ENCODE data around the gene RAP1GAP. TPM values are rescaled to one million over a fixed set of nuclear protein-coding genes. Genes with fewer than 3 reads are reported as not detected.

Gene RAP1GAP
- total and polyA plus RNA-seq, 2 donors from 2014 or later: 39.2 to 200 TPM

GRCh38 chr1:21621761-21622436 lies 47.3 kb downstream of the RAP1GAP start:
- FAIRE-seq: no peak
- H3K4me3 ChIP-seq (ENCODE audit: low read length in 3 of 3): peak overlapping the region; percentile 37 to 64 (median 57)
- peaks cover 0 to 3% (median 0%) of the 10 kb centered on the region in 3 donors for H3K36me3 ChIP-seq (ENCODE audit: control insufficient read depth in 2 of 3, insufficient read depth in 3 of 3, low read length in 3 of 3)
- intact Hi-C loops (cut with DNase I): no loop called here
- peak overlapping the region; percentile 20 to 69 for H3K27ac ChIP-seq (ENCODE audit: low read depth in 2 of 2, low read length in 2 of 2)
- no peaks in the 10 kb centered on the region for H3K9me3 ChIP-seq (ENCODE audit: control insufficient read depth in 2 of 3, insufficient read depth in 1 of 3, low read length in 3 of 3)
- H3K9ac ChIP-seq (ENCODE audit: low read length in 3 of 3): peak overlapping the region in 1 of 3 donors; percentile 14
- H3K4me1 ChIP-seq (ENCODE audit: control insufficient read depth in 2 of 3, insufficient read depth in 2 of 3, low read depth in 1 of 3, low read length in 3 of 3): peaks cover 0 to 22% (median 19%) of the 10 kb centered on the region in 3 donors
- no peak for DNase-seq
- no peaks in the 10 kb centered on the region for H3K27me3 ChIP-seq (ENCODE audit: control insufficient read depth, insufficient read depth, low read length)
- no peak for TF ChIP-seq CTCF (IDR thresholded peaks at IDR 0.05; ENCODE audit: borderline replicate concordance, extremely low read depth, insufficient read depth)

GRCh38 chr1:21621051-21621450 lies 48.1 kb downstream of the RAP1GAP start:
- Histone ChIP-seq H3K9me3 (ENCODE audit: control insufficient read depth in 2 of 3, insufficient read depth in 1 of 3, low read length in 3 of 3) (no peaks in the 10 kb centered on the region), H3K27ac (ENCODE audit: low read depth in 2 of 2, low read length in 2 of 2) (peak overlapping the region in 1 of 2 donors; percentile 37), H3K4me1 (ENCODE audit: control insufficient read depth in 2 of 3, insufficient read depth in 2 of 3, low read depth in 1 of 3, low read length in 3 of 3) (peaks cover 0 to 24% (median 19%) of the 10 kb centered on the region in 3 donors), H3K36me3 (ENCODE audit: control insufficient read depth in 2 of 3, insufficient read depth in 3 of 3, low read length in 3 of 3) (peaks cover 0 to 6% (median 0%) of the 10 kb centered on the region in 3 donors), H3K9ac (ENCODE audit: low read length in 3 of 3) (peak overlapping the region in 1 of 3 donors; percentile 14), H3K27me3 (ENCODE audit: control insufficient read depth, insufficient read depth, low read length) (no peaks in the 10 kb centered on the region), H3K4me3 (ENCODE audit: low read length in 3 of 3) (peak overlapping the region in 2 of 3 donors; percentile 57 to 64)
- DNase-seq (no peak), FAIRE-seq (no peak)
- intact Hi-C loops (cut with DNase I): no loop called here
- no peak for TF ChIP-seq CTCF (IDR thresholded peaks at IDR 0.05; ENCODE audit: borderline replicate concordance, extremely low read depth, insufficient read depth)

- no peak for TF ChIP-seq CTCF (IDR thresholded peaks at IDR 0.05; ENCODE audit: borderline replicate concordance, extremely low read depth, insufficient read depth)
- peak overlapping the region in 1 of 2 donors; percentile 34 for H3K27ac ChIP-seq (ENCODE audit: low read depth in 2 of 2, low read length in 2 of 2)
These were observed 48.7 kb downstream of the RAP1GAP start for GRCh38 chr1:21620496-21620895.

More at GRCh38 chr1:21620496-21620895, 48.7 kb downstream of the RAP1GAP start:
- H3K9ac ChIP-seq (ENCODE audit: low read length in 3 of 3): peak overlapping the region in 1 of 3 donors; percentile 14
- DNase-seq (peak in 2 of 5 donors; percentile 40 to 64), FAIRE-seq (no peak)
- no peaks in the 10 kb centered on the region for H3K27me3 ChIP-seq (ENCODE audit: control insufficient read depth, insufficient read depth, low read length)
- H3K4me1 ChIP-seq (ENCODE audit: control insufficient read depth in 2 of 3, insufficient read depth in 2 of 3, low read depth in 1 of 3, low read length in 3 of 3): peaks cover 0 to 24% (median 19%) of the 10 kb centered on the region in 3 donors
- H3K4me3 ChIP-seq (ENCODE audit: low read length in 3 of 3): peak overlapping the region in 2 of 3 donors; percentile 57 to 64
- intact Hi-C loops (cut with DNase I): no loop called here
- H3K9me3 ChIP-seq (ENCODE audit: control insufficient read depth in 2 of 3, insufficient read depth in 1 of 3, low read length in 3 of 3): no peaks in the 10 kb centered on the region
- peaks cover 0 to 6% (median 0%) of the 10 kb centered on the region in 3 donors for H3K36me3 ChIP-seq (ENCODE audit: control insufficient read depth in 2 of 3, insufficient read depth in 3 of 3, low read length in 3 of 3)
